HEK293T (cell line): ENCODE results near the gene PITX1.
"Not testable (repeated sequence)": the region's sequence is repeated elsewhere in the genome, so short reads cannot be mapped to it uniquely, and the experiment has no call there.

Experiments
- CTCF ChIA-PET: fragments of 350-600 bp; formaldehyde crosslinking; extraction: SDS; loops from one replicate; lab custom pipeline; 2021; ENCODE audit warnings: antibody characterized with exemption, inconsistent platforms; lab: Yijun Ruan, JAX
- POLR2A ChIA-PET: fragments of 350-600 bp; formaldehyde crosslinking; extraction: SDS; loops from one replicate; lab custom pipeline; 2020; ENCODE audit warnings: antibody characterized with exemption, inconsistent platforms; lab: Yijun Ruan, JAX
- DNase-seq: peaks from one replicate; pipeline ENCODE4 v3.0.0; 2012; ENCODE audit warnings: mixed read lengths; ENCODE audit errors: extremely low spot score
- ARNT ChIP-seq: fragments of 450-650 bp; IDR thresholded peaks from 2 replicates; pipeline ENCODE4 v1.6.1; 2017; ENCODE audit warnings: mild to moderate bottlenecking
- BHLHE40 ChIP-seq: fragments of 450-650 bp; IDR thresholded peaks from 2 replicates; pipeline ENCODE4 v1.6.1; 2016; ENCODE audit warnings: mild to moderate bottlenecking, moderate library complexity, borderline replicate concordance
- CTBP1 ChIP-seq: fragments of 450-650 bp; IDR thresholded peaks from 2 replicates; pipeline ENCODE4 v1.6.1; 2016; ENCODE audit warnings: borderline replicate concordance
- ELF4 ChIP-seq: fragments of 450-650 bp; IDR thresholded peaks from 2 replicates; pipeline ENCODE4 v1.6.1; 2017; ENCODE audit warnings: antibody characterized with exemption
- FOXA1 ChIP-seq: fragments of 450-650 bp; IDR thresholded peaks from 2 replicates; pipeline ENCODE4 v1.6.1; 2016; ENCODE audit warnings: mild to moderate bottlenecking
- FOXK2 ChIP-seq: fragments of 450-650 bp; IDR thresholded peaks from 2 replicates; pipeline ENCODE4 v1.6.1; 2016; ENCODE audit warnings: mild to moderate bottlenecking
- FOXM1 ChIP-seq: fragments of 450-650 bp; IDR thresholded peaks from 2 replicates; pipeline ENCODE4 v1.6.1; 2017; ENCODE audit warnings: mild to moderate bottlenecking, borderline replicate concordance
- HDGF ChIP-seq: fragments of 450-650 bp; IDR thresholded peaks from 2 replicates; pipeline ENCODE4 v1.6.1; 2017; ENCODE audit warnings: antibody characterized with exemption, borderline replicate concordance
- L3MBTL2 ChIP-seq: fragments of 450-650 bp; conservative IDR thresholded peaks from 2 replicates; pipeline ENCODE4 v1.6.1; 2016; ENCODE audit warnings: mild to moderate bottlenecking
- LEF1 ChIP-seq: fragments of 450-650 bp; IDR thresholded peaks from 2 replicates; pipeline ENCODE4 v1.6.1; 2017; ENCODE audit warnings: mild to moderate bottlenecking, borderline replicate concordance
- NFRKB ChIP-seq: fragments of 450-650 bp; IDR thresholded peaks from 2 replicates; pipeline ENCODE4 v1.6.1; 2016; ENCODE audit warnings: mild to moderate bottlenecking, moderate library complexity
- PKNOX1 ChIP-seq: fragments of 450-650 bp; IDR thresholded peaks from 2 replicates; pipeline ENCODE4 v1.6.1; 2016
- SP1 ChIP-seq: fragments of 450-650 bp; IDR thresholded peaks from 2 replicates; pipeline ENCODE4 v1.6.1; 2017
- SUZ12 ChIP-seq: fragments of 450-650 bp; IDR thresholded peaks from 2 replicates; pipeline ENCODE4 v1.6.1; 2016; ENCODE audit warnings: mild to moderate bottlenecking
- TARDBP ChIP-seq: fragments of 450-650 bp; IDR thresholded peaks from 2 replicates; pipeline ENCODE4 v1.6.1; 2016
- ZNF384 ChIP-seq: fragments of 450-650 bp; IDR thresholded peaks from 2 replicates; pipeline ENCODE4 v1.6.1; 2016

The PITX1 gene

GRCh38 chr5:135033901-135034235 lies at the start of gene PITX1:
Gene PITX1, minus strand, starts transcription at chr5:135034228. Its CDS starts 347 bp downstream, at chr5:135033881.
- no peak for DNase-seq
- ChIA-PET CTCF (interaction anchor here (0.9 to 1.3 kb wide), 2 partner anchors 154 to 158 kb away, joined by 3 read pairs; no protein-coding TSS in a partner anchor), POLR2A (interaction anchor here (0.9 to 1.6 kb wide), 8 partner anchors 9 to 158 kb away, joined by 3 to 6 read pairs (median 3); no protein-coding TSS in a partner anchor)
- TF ChIP-seq ZNF384 (no peak), FOXA1 (no peak), SUZ12 (no peak), FOXM1 (no peak), BHLHE40 (no peak), ARNT (0 out of 2 replicates have a peak, but pooled peaks have one; percentile 19), LEF1 (no peak), L3MBTL2 (no peak)

- CTCF ChIA-PET, POLR2A ChIA-PET, DNase-seq: not testable (repeated sequence)
These were observed 49.3 kb upstream of the PITX1 start for GRCh38 chr5:135083334-135083733.

- ChIA-PET POLR2A (no interaction called here), CTCF (interaction anchor here (0.6 kb wide), 1 partner anchor 324 kb away, joined by 3 read pairs; no protein-coding TSS in a partner anchor)
- TF ChIP-seq SUZ12 (no peak), SP1 (no peak), CTBP1 (no peak), ARNT (no peak), FOXA1 (no peak), BHLHE40 (no peak)
- DNase-seq = no peak
These were observed 47.2 kb upstream of the PITX1 start for GRCh38 chr5:135081240-135081639.

GRCh38 chr5:135079760-135080159 lies 45.7 kb upstream of the PITX1 start:
- TF ChIP-seq NFRKB (no peak), SP1 (no peak), ELF4 (no peak), FOXM1 (no peak), CTBP1 (no peak), HDGF (no peak), TARDBP (no peak), FOXK2 (no peak), ZNF384 (no peak)
- DNase-seq = no peak
- CTCF ChIA-PET = no interaction called here
- POLR2A ChIA-PET = no interaction called here

GRCh38 chr5:135079099-135079681 lies 45.2 kb upstream of the PITX1 start:
- no peak for DNase-seq
- CTCF ChIA-PET = no interaction called here
- POLR2A ChIA-PET = no interaction called here
- TF ChIP-seq SP1 (no peak), FOXA1 (no peak), BHLHE40 (no peak), L3MBTL2 (no peak), FOXM1 (no peak), CTBP1 (no peak), ELF4 (no peak), NFRKB (no peak), TARDBP (no peak), ZNF384 (no peak), LEF1 (no peak), ARNT (no peak), HDGF (no peak), SUZ12 (no peak), FOXK2 (no peak), PKNOX1 (no peak)

- no peak for DNase-seq
- TF ChIP-seq LEF1 = no peak
- no peak for TF ChIP-seq CTBP1
- no peak for TF ChIP-seq ARNT
- TF ChIP-seq FOXK2 = no peak
- no peak for TF ChIP-seq FOXA1
- TF ChIP-seq SUZ12 = no peak
- no peak for TF ChIP-seq ZNF384
- no peak for TF ChIP-seq PKNOX1
- no peak for TF ChIP-seq TARDBP
- TF ChIP-seq HDGF = no peak
- TF ChIP-seq NFRKB = no peak
- no peak for TF ChIP-seq SP1
- TF ChIP-seq BHLHE40 = no peak
- no peak for TF ChIP-seq L3MBTL2
- POLR2A ChIA-PET = no interaction called here
- CTCF ChIA-PET = no interaction called here
These were observed 42.8 kb upstream of the PITX1 start for GRCh38 chr5:135076801-135077200.

GRCh38 chr5:135076051-135076491 lies 42.0 kb upstream of the PITX1 start:
- DNase-seq = no peak
- TF ChIP-seq FOXM1 (no peak), L3MBTL2 (no peak), CTBP1 (no peak), PKNOX1 (no peak), ELF4 (no peak), SUZ12 (no peak)
- ChIA-PET POLR2A (no interaction called here), CTCF (no interaction called here)
